Left renal cortex interstitium (tissue), 4 donors: Measurements from ENCODE around the gene C17orf67. TPM values are rescaled to one million over a fixed set of nuclear protein-coding genes. Genes with fewer than 3 reads are reported as not detected.
A peak's percentile ranks its signal among the peaks of the same experiment; 100 is the strongest.
"Not testable (repeated sequence)": the region's sequence is repeated elsewhere in the genome, so short reads cannot be mapped to it uniquely, and the experiment has no call there.

Experiments used
- DNase-seq, 4 donors: peaks; one replicate each; pipeline ENCODE4 v3.0.0-alpha.2; 2013; ENCODE audit warnings: low read depth in 4 of 4, low spot score in 2 of 4, missing footprints in 1 of 4
- polyA plus RNA-seq, 4 donors: library from polyadenylated mRNA; unstranded; fragments of 120-200 nt; gene quantifications; one replicate each; pipeline ENCODE4 v1.2.1, GENCODE V29; 2013; ENCODE audit not compliant: insufficient read length in 4 of 4

Gene C17orf67
- polyA plus RNA-seq, 4 donors = 0.65 to 1.8 (median 1.5) TPM

DNA sequence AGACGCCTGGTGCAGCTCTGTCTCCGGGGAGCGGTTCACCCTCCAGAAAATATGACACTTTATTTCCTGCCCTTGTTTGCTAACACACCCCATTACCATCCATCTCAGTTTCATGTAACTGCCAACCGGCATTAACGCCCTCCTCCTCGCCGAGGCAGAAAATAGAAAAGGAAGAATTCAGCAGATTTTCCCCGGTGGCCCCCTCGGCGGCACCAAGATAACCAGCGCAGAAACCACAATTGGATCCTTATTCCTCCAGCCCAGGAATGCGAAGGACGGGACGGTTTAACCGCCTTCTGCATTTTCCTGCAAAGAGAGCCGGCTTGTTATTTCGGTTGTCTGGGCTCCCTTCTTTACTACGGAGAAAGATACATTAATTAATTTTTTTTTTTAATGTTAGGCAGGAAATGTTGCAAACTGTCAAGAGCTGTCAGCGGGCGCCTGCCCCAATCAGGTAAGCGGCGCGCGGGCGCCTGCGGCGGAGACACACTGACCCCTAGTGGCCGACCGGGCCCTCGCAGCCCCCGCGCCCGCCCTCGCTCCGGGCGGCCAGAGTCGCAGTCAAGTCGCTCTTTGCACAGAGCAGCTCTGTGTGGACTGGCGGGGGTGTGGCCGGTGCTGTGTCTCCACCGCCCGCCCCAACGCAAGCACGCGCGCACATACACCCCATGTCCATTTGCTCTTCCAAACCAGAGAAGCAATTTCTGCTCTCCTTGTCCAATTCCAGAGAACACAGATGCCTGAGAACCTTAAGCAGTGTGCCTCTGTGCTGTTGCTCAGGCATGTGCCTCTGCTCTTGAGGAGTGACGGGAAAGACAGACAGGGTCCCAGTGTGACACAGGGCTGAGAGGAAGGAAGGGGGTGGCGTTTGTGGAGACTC, 53.6 kb downstream of the C17orf67 start:
- DNase-seq = peak in 3 of 4 donors; percentile 39 to 59 (median 58)

DNA sequence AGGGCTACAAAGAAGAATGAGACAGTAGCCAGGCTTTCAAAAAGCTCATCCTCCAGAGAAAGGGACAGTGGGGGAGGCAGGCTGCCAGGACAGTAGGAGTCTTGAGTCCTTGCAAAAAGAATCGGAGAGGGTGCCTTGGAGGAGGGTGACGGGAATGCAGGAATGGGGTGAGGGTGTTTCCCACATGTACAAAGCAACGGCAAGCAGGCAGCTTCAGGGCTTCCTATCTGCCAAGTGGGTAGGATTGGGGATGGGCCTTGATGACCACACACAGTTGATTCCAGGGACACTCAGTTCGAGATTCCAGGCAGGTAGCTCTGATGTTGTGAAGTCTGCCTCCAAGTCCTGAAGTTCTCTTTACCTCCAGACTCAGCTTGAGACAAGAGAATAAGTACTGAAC, 54.4 kb downstream of the C17orf67 start:
- DNase-seq = no peak

DNA sequence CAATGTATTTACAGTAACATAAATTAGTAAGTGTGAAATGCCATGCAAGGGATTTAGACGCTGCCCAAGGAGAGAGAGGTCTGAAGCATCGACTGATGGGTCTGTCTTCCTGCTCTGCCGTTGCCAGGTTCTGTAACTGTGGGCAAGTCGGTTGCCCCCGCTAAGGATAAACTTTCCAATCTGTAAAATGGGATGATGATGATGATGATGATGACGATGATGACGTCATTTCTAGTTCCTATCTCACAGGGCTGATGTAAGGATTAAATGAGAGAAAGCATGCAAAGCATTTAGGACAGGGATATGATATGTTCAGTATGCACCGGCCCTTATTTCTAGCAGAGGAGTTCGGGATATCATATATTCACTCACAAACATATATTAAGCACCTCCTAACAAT, 54.8 kb downstream of the C17orf67 start:
- DNase-seq = no peak

DNA sequence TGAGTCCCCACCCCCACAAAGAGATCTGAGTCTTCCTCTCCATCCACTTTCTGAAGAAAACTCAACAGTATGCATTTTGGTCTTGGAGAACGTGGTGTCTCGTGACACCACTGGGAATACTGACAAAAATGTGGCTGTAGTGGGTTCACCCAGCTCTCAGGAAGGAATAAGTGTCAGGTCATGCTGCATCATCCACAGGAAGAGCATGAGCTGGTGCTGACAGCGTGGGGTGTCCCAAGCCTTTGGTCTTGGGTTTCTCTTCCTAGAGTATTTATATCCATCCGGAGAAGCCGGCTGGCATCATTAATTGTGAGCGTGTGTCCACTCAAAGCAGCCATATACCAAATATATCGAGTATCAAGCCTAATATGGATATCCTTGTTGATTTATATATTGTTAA, 55.9 kb downstream of the C17orf67 start:
- DNase-seq = no peak

DNA sequence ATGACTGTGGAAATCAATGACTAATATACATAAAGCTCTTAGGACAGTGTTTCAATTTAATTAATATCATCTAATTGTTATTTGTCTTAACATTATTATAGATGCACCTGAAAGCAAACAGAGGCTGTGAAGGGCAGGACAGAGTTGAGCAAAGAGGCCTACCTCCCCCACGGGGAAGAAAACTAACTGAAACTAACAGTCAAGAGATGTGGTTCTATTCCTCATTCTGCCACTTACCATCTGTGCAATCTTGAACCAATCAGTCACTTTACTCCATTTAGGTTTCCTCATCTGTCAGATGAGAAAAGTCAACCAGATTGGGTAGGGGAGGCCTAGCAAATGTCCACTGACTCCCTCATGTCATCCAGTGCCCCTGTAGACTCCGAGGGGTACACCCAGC, 59.1 kb downstream of the C17orf67 start:
- DNase-seq = no peak

DNA sequence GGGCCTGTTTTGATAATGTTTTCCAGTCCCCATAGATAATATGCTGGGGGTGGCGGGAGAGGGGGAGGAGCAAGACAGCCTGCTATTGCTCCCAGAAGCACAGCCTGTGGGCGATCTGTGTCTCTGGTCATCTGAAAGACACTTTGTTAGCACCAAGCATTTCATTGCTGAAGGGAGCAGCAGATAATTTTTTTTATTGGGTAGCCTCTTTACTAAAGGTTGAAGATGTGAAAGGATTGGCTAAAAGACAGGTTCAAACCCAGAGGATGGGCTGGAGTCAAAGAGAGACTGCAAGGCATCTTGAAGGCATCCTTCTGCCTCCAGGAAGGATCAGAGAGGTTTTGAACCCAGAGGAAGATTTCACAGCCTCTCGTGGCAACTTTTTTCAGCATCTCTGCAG, 60.6 kb downstream of the C17orf67 start:
- DNase-seq = no peak

DNA sequence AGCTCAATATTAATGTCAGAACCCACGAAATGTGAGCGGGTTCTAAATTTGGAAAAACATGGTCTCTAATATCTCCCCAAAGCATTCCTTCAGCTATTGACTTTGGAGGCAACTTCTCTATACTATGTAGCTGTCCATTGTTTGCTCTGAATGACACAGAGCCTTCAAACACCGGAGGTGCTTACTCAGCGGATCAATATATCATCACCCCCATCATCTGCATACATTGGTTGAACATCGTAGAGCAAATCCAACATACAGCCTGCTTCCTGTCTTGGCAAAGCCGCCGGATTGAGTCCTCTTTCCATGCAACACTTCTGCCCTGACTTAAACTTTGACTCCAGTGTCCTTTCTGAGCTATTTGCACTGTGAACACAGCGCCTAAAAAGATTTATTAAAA, 61.3 kb downstream of the C17orf67 start:
- no peak for DNase-seq

DNA sequence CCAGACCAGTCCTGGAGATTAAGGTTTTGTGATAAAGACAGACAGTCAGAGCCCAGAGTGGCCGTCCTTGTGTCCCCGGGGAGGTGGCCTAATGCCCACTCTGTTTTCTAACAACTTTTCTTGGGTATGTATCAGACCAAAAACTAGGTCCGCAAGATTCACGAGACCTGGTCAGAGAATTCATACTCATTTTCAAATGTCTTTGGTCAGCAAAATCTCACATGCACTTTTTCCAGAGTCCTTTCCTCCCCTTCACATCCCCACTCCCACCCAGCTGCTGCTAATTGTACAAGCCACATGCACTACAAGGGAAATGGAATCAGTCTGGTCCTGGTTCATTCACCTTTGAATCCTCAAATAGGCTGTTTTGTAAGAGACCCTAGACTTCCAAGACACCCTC, 61.7 kb downstream of the C17orf67 start:
- DNase-seq = no peak

DNA sequence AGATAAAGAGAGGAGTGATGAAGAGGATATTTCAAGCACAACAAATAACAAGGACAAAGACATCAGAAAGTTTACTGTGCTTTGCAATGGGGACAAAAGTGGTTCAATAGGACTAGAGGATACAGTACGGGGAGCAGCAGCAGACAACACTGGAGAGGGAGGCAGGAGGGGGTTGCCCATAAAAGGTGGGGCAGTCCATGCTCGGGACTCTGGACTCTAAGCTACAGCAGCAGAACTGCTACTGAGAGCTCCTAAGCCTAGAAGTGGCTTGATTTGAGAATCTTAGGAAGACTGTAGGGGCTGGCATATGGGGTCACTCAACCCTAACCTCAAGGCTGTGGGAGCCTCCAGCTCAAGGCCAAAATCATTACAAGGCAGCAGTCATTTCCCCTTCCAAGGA, 62.2 kb downstream of the C17orf67 start:
- DNase-seq = no peak

DNA sequence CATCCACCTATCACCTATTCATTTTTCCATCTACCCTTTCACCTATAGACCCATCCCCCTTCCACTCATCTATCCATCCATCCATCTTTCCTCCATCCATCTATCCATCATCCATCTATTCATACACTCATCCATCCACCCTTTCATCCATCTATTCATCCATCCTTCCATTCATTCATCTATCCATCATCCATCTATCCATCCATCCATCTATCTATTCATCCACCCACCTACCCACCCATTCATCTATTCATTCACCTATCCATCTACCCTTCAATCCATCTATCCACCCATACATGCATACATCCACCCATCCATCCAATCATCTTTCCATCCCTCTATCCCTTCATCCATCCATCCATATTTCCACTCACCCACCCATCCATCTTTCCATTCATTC, 63.3 kb downstream of the C17orf67 start:
- no peak for DNase-seq

DNA sequence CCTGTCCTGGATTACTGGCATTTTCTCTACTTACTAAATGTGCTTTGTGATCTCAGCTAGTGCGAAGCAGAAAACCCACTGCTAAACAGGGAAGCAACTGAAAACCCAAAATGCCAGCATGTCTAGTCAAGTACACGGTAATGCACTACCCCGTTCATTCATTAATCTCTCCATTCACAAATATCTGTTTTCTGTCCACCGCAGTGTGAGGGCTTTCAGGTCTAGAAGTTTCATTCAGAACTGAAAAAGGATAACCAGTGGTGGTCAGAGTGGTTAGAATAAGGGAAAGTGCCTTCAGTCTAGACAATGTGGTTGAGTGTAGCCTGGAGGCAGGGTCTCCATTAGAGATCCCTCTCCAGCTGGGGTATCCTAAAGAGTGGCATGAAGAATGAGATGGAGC, 68.3 kb downstream of the C17orf67 start:
- no peak for DNase-seq

DNA sequence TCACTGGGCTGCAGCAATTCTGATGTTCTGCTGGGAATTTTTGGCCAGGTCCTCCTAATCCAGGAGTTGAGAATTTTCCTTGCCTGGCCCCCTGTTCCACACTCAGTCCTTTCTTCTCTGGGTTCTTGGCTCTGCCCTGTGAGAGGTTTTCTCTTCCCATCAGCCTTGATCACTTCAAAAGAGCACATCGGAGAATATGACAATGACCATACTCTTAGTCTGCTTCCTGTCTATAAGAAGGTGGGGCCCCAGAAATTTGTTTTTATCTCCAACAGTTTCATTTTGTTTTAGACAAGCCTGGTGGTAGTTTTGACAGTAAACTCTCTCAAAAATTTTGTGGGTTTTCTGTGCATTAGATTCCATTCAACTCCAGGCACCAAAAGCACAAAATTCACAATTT, 70.7 kb downstream of the C17orf67 start:
- DNase-seq = no peak

DNA sequence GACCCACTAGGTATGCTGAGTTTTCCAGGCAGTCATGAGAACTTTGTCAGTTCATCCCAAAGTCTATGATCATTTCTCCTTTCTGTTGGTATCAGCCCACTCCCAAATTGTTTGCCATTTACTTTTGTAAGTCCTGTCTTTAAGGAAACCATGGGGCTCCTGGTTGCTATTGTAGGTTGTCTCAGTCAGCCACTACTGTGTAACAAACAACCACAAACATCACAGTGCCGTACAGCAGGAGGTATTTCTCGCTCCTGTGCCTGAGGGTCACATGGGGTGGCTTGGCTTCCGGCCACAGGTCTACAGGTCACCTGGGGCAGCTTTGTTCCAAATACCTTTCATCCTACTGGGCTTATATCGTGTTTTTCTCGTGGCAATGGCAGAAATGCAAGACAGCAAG, 71.6 kb downstream of the C17orf67 start:
- no peak for DNase-seq

DNA sequence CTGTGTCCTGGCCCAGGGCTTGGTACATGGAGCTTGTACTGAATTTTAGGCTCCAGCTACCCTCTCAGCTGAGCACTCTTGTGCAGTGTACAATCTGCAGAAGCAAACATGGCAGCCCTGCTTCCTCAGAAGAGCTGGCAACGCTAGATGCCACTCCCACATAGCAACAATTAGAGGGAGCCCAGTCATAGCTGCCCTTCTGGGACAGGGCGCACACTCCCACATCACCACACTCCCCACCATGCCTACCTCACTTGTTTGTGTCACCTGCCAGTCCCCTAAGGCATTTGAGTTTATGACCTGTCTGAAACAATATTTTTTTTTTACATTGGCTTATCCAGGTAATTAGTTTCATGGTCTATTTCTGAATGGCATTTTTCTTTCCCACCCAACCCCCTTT, 72.3 kb downstream of the C17orf67 start:
- no peak for DNase-seq

DNA sequence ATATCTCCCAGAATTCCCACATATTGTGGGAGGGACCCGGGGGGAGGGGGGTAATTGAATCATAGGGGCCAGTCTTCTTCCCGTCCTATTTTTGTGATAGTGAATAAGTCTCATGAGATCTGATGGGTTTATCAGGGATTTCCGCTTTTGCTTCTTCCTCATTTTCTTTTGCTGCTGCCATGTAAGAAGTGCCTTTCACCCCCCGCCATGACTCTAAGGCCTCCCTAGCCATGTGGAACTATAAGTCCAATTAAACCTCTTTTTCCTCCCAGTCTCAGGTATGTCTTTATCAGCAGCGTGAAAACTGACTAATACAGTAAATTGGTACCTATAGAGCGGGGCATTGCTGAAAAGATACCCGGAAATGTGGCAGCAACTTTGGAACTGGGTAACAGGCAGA, 76.1 kb downstream of the C17orf67 start:
- DNase-seq = not testable (repeated sequence)

DNA sequence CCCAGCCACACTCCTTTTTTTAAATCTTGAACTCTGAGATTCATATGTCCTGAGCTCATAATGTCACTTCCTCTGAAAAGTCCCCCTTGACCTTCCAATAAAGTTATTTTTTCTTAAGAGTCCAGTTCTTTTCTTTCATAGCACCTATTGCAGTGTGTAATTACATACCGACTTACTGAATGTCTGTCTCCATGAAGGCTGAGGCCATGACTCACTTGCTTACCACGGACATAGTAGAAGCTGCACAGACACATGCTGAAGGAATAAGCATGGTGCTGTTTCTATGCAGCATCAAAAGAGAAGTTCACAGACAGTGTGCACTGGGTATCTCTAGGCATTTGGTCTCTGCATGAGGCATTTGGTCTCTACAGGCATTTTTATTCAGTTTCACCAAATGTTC, 77.2 kb downstream of the C17orf67 start:
- no peak for DNase-seq

DNA sequence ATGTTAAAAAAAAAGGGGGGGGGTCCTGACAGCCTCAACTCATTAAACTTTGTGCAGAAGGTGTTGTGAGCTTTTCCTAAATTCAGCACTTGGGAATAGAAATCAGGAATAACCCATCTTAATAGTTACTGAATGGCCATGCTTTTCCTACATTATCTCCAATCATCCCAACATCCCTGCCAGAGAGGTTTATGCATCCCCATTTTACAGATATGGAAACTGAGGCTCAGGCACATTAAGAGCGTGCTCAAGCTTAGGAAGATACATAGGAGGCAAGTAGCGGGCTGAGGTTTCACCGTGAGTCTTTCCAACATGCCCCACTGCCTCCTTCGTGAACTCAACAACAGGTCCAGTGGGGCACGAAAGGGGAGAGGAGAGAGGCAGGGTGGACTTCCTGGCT, 78.4 kb downstream of the C17orf67 start:
- DNase-seq = no peak

DNA sequence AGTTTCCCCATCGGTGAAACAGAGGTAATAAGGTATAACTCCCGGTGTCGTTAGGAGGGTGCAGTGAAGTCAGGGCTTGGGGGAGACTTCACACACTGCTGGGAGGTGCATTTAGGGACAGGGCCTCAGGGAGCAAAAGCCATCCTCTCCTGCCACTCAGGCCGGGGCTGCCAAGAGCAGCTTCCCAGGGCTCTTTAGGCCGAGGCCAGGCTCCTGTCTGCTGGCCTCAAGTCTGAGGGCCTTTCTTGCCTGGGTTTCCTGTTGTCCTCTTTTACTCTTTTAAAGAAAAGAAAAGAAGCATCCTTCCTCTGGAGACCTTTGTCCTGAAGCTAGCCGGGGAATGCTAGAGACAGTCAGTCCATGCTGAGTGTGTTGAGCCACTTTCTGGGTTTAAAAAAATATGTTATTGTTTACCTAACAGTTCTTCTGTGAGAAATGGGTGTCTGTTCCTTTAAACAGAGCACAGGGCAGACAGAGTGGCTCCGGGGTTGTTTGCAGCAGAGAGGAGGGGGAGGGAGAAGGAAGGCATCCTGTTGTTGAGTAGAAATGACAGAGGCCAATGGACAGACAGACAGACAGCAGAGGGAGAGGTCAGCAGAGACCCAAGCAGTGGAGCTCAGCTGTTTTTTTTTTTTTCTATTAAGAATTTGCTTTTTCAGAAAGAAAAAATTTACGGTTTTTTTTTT, 79.1 kb downstream of the C17orf67 start:
- DNase-seq = no peak

DNA sequence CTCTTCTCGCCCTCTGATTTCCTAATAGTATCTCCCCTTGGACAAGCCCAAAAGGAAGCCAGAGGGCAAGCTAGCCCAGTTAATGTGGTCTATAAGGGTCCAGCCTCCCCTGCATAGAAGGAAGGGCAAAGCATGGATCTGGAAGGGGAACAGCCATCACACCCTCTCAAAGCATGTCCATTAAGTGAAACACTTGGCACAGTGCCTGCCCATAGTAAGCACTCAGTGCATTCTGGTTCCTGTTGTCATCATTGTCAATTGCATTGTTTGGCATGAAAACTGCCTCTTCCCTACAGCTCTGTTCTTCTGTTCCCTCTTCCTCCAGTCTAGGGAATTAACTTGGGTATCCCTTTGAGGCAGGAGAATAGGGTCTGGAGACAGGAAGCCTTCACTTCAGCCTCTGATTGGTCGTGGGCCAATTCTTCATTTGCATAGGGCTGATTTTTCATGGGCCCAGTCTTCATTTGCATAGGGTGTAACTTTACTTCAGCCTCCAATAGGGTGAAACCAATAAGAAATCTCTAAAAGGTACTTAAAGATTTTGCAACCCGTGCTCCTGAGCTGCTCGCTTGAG, 81.4 kb downstream of the C17orf67 start:
- DNase-seq = no peak

DNA sequence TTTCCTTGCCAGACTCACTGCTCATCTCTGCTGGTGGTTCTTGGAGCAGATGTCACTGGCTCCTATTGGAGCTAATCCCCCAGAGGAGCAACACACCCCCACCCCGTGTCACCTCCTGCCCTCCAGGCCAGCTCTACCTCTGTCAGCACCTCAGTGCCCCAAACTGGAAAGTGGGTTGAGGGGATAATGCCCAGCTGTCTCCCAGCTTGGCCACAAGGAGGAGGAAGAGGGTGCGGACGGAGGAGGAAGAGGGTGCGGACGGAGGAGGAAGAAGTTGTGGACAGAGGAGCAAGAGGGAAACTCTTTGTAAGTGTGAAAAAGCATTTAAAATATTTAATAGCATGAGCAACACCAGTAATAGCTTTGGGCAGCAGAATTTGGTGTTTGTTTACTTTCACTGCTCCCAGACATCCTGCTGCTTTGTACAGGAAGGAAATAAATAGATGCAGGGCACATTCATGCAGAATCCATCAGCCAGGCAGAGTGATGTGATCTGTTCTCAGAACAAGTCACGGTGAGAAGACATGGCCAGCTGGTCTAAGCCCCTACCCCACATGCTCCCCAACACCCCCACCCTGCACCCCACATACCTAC, 82.5 kb downstream of the C17orf67 start:
- DNase-seq = no peak

DNA sequence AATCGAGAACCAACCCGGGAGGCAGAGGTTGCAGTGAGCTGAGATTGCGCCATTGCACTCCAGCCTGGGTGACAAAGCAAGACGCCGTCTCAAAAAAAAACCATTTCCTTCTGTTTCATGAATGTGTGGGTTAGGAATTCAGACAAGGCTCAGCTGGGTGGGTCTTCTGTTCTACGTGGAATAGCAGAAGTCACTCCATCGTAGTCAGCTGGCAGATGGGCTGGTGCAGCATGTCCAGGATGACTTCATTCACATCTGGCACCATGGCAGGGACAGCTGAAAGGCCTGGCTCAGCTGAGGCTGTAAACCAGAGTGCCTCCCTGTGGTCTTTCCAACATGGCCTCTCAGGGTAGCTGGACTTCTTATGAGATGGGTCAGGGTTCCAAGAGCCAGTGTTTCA, 89.0 kb downstream of the C17orf67 start:
- DNase-seq = no peak
